Neural cell (in vitro differentiated cells): ENCODE data around the gene SPEG. TPM values are rescaled to one million over a fixed set of nuclear protein-coding genes. Genes with fewer than 3 reads are reported as not detected.
A peak's percentile ranks its signal among the peaks of the same experiment; 100 is the strongest.

Experiments
- H2AFZ ChIP-seq: fragments of 200-600, 300-800 bp; sonication (generic), shearing (Covaris generic); 2 replicates; pipeline ENCODE4 v1.6.0; 2014; ENCODE audit warnings: low read depth, mild to moderate bottlenecking, antibody characterized with exemption, low read length, moderate library complexity
- H3F3A ChIP-seq: fragments of 200-600 bp; shearing (Covaris generic); 2 replicates; pipeline ENCODE4 v1.6.1; 2016; ENCODE audit warnings: mild to moderate bottlenecking, moderate library complexity, mixed read lengths, antibody characterized with exemption, low read length; ENCODE audit not compliant: insufficient read depth, poor library complexity, severe bottlenecking
- H3K27ac ChIP-seq: fragments of 200-600, 300-800 bp; sonication (generic), shearing (Covaris generic); 2 replicates; pipeline ENCODE4 v1.5.1; 2014; ENCODE audit warnings: mild to moderate bottlenecking, low read length, moderate library complexity
- H3K27me3 ChIP-seq: fragments of 300-800, 200-600 bp; sonication (generic), shearing (Covaris generic); 2 replicates; pipeline ENCODE4 v1.6.0; 2014; ENCODE audit warnings: mild to moderate bottlenecking, low read depth, low read length, moderate library complexity; ENCODE audit not compliant: insufficient read depth
- H3K36me3 ChIP-seq: fragments of 300-800, 200-600 bp; sonication (generic), shearing (Covaris generic); 2 replicates; pipeline ENCODE4 v1.5.1; 2014; ENCODE audit warnings: mild to moderate bottlenecking, antibody characterized with exemption, low read length, moderate library complexity; ENCODE audit not compliant: insufficient read depth
- H3K4me2 ChIP-seq: fragments of 300-800, 200-600 bp; sonication (generic), shearing (Covaris generic); 2 replicates; pipeline ENCODE4 v1.6.0; 2014; ENCODE audit warnings: mild to moderate bottlenecking, low read length
- H3K4me3 ChIP-seq: fragments of 300-800, 200-600 bp; sonication (generic), shearing (Covaris generic); 2 replicates; pipeline ENCODE4 v1.5.1; 2014; ENCODE audit warnings: mild to moderate bottlenecking, low read length, moderate library complexity
- H3K79me2 ChIP-seq: fragments of 200-600 bp; shearing (Covaris generic); replicated peaks from 2 replicates; pipeline ENCODE4 v1.6.0; 2014; ENCODE audit warnings: mild to moderate bottlenecking, low read length, moderate library complexity; ENCODE audit not compliant: insufficient read depth
- H3K9ac ChIP-seq: fragments of 300-800, 200-600 bp; sonication (generic), shearing (Covaris generic); 2 replicates; pipeline ENCODE4 v1.6.1; 2016; ENCODE audit warnings: mild to moderate bottlenecking, low read length, mixed read lengths
- H3K9me2 ChIP-seq: fragments of 200-600 bp; shearing (Covaris generic); 2 replicates; pipeline ENCODE4 v1.6.1; 2016; ENCODE audit warnings: mild to moderate bottlenecking, low read length, mixed read lengths; ENCODE audit not compliant: insufficient read depth
- H3K9me3 ChIP-seq: fragments of 200-600, 300-800 bp; sonication (generic), shearing (Covaris generic); 2 replicates; pipeline ENCODE4 v1.6.1; 2016; ENCODE audit warnings: mild to moderate bottlenecking, mixed run types, low read length, moderate library complexity, mixed read lengths
- H4K20me1 ChIP-seq: fragments of 200-600 bp; shearing (Covaris generic); 2 replicates; pipeline ENCODE4 v1.6.1; 2016; ENCODE audit warnings: mild to moderate bottlenecking, mixed run types; ENCODE audit not compliant: insufficient read depth
- CTCF ChIP-seq: fragments of 450-650 bp; IDR thresholded peaks from 2 replicates; pipeline ENCODE4 v1.5.1; 2014; ENCODE audit warnings: antibody characterized with exemption, mild to moderate bottlenecking, moderate library complexity; ENCODE audit not compliant: poor library complexity, severe bottlenecking
- EP300 ChIP-seq: fragments of 450-650 bp; conservative IDR thresholded peaks from 2 replicates; pipeline ENCODE4 v1.6.1; 2014; ENCODE audit warnings: antibody characterized with exemption, mild to moderate bottlenecking, moderate library complexity; ENCODE audit not compliant: poor library complexity, severe bottlenecking
- EZH2 ChIP-seq: fragments of 200-600, 300-800 bp; shearing (Covaris generic), sonication (generic); IDR thresholded peaks from 2 replicates; pipeline ENCODE4 v1.6.1; 2014; ENCODE audit warnings: antibody characterized with exemption, low read length, borderline replicate concordance, mild to moderate bottlenecking; ENCODE audit not compliant: insufficient read depth, poor library complexity, severe bottlenecking
- MXI1 ChIP-seq: fragments of 450-650 bp; conservative IDR thresholded peaks from 2 replicates; pipeline ENCODE4 v1.6.1; 2014; ENCODE audit warnings: antibody characterized with exemption, mild to moderate bottlenecking; ENCODE audit not compliant: poor library complexity, severe bottlenecking
- POLR2AphosphoS5 ChIP-seq: IDR thresholded peaks from 2 replicates; pipeline ENCODE4 v1.6.1; 2012
- RAD21 ChIP-seq: fragments of 450-650 bp; conservative IDR thresholded peaks from 2 replicates; pipeline ENCODE4 v1.6.1; 2014; ENCODE audit warnings: antibody characterized with exemption, mild to moderate bottlenecking, moderate library complexity
- SMC3 ChIP-seq: fragments of 450-650 bp; conservative IDR thresholded peaks from 2 replicates; pipeline ENCODE4 v1.6.1; 2014; ENCODE audit warnings: antibody characterized with exemption, mild to moderate bottlenecking, moderate library complexity; ENCODE audit not compliant: poor library complexity
- TAF1 ChIP-seq: IDR thresholded peaks from 2 replicates; pipeline ENCODE4 v1.6.1; 2012; ENCODE audit warnings: low read depth
- polyA plus RNA-seq: library from polyadenylated mRNA; depleted of rRNA; stranded (reverse); fragments of >200 nt; gene quantifications from 2 replicates; pipeline ENCODE4 v1.2.3, GENCODE V29; 2014
- TF ChIP-seq, protein P1 (sequence below): IDR thresholded peaks from 2 replicates; pipeline ENCODE4 v1.6.1; 2012; ENCODE audit warnings: borderline replicate concordance

SPEG gene
- polyA plus RNA-seq, 1 donor from 2014 or later: 58.3 TPM

DNA sequence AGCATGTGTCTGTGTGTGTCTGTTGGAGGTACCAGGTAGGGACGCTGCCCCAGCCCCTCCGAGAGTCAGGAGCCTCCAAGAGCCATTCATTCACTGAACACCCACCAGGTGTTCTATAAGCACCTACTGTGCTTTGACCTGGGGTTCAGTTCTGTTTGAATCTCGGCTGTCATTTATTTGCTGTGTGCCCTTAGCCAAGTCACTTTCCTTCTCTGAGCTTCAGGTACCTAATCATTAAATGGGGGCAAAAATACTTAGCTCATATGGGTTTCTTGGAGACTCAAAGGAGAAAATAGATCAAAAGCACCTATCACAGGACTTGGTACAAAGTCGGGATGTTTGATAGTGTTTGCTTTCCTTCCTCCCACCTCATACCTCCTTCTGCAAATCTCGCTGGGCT is 92.8 kb downstream of the SPEG start:
- H3K27ac ChIP-seq: no peak overlapping the region
- H3K9me3 ChIP-seq: no peaks in the 10 kb centered on the region
- no peak overlapping the region for H3K9ac ChIP-seq
- no peaks in the 10 kb centered on the region for H3F3A ChIP-seq
- no peaks in the 10 kb centered on the region for H3K79me2 ChIP-seq
- H3K36me3 ChIP-seq: no peaks in the 10 kb centered on the region
- peaks cover 7% of the 10 kb centered on the region for H3K27me3 ChIP-seq
- no peaks in the 10 kb centered on the region for H4K20me1 ChIP-seq
- no peak overlapping the region for H3K4me3 ChIP-seq
- H3K9me2 ChIP-seq: no peaks in the 10 kb centered on the region
- H3K4me2 ChIP-seq: no peak overlapping the region
- no peak for TF ChIP-seq POLR2AphosphoS5
- no peak for TF ChIP-seq EP300
- TF ChIP-seq EZH2: no peak
- TF ChIP-seq, protein P1, sequence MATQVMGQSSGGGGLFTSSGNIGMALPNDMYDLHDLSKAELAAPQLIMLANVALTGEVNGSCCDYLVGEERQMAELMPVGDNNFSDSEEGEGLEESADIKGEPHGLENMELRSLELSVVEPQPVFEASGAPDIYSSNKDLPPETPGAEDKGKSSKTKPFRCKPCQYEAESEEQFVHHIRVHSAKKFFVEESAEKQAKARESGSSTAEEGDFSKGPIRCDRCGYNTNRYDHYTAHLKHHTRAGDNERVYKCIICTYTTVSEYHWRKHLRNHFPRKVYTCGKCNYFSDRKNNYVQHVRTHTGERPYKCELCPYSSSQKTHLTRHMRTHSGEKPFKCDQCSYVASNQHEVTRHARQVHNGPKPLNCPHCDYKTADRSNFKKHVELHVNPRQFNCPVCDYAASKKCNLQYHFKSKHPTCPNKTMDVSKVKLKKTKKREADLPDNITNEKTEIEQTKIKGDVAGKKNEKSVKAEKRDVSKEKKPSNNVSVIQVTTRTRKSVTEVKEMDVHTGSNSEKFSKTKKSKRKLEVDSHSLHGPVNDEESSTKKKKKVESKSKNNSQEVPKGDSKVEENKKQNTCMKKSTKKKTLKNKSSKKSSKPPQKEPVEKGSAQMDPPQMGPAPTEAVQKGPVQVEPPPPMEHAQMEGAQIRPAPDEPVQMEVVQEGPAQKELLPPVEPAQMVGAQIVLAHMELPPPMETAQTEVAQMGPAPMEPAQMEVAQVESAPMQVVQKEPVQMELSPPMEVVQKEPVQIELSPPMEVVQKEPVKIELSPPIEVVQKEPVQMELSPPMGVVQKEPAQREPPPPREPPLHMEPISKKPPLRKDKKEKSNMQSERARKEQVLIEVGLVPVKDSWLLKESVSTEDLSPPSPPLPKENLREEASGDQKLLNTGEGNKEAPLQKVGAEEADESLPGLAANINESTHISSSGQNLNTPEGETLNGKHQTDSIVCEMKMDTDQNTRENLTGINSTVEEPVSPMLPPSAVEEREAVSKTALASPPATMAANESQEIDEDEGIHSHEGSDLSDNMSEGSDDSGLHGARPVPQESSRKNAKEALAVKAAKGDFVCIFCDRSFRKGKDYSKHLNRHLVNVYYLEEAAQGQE: no peak
- no peak for TF ChIP-seq SMC3
- no peak for TF ChIP-seq TAF1
- no peak for TF ChIP-seq CTCF
- no peak for TF ChIP-seq MXI1
- TF ChIP-seq RAD21: no peak
- no peak overlapping the region for H2AFZ ChIP-seq

DNA sequence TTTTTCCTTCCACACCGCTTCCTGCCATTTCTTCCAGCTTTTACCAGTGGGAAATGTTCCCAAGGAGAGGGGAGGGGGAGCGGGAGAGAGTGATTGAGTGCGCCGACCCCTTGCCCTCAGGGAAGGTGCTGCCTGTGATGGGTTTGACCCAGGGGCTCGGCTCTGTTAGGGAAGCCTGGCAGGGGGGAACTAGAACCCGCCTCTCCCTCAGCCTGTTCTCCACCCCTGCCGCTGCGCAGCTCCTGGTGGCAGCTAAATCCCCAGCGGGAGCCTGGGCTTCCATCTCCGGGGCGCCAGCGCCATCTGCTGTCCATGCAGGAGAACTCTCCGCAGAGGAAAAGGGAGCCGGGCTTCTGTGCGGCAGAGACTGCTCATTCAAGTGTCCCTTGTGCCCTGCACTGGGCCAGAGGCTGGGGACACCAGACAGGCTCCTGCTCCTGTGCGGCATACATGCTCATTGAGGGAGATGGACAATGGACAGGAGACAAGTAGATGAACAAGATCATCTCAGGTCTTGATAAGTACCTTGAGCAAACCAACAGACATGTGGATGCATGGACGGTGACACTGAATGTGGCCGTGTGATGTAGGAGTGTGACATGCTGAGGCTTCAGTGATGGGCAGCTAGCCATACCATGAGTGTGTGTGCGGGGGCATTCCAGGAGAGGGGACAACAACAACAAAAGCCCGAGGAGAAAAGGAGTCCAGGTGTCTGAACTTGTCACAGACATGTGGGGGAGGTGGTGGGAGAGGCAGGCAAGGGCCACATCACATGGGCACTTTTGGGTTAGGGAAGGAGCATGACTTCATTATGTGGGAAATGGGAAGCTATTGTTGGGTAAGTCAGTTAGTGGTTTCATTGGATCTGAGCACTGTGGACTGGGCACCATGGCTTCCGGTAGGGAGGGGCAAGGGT is 95.7 kb downstream of the SPEG start:
- Histone ChIP-seq H3F3A (no peaks in the 10 kb centered on the region), H3K9ac (peak overlapping the region; percentile 35), H3K79me2 (no peaks in the 10 kb centered on the region), H3K4me3 (peak overlapping the region; percentile 54), H3K27me3 (peaks cover 7% of the 10 kb centered on the region), H2AFZ (peak overlapping the region; percentile 18), H3K27ac (no peak overlapping the region), H4K20me1 (no peaks in the 10 kb centered on the region), H3K4me2 (no peak overlapping the region), H3K36me3 (no peaks in the 10 kb centered on the region), H3K9me3 (no peaks in the 10 kb centered on the region), H3K9me2 (no peaks in the 10 kb centered on the region)
- peak; percentile 100 for TF ChIP-seq SMC3
- TF ChIP-seq MXI1: peak; percentile 18
- TF ChIP-seq RAD21: peak; percentile 100
- TF ChIP-seq TAF1: no peak
- TF ChIP-seq POLR2AphosphoS5: peak; percentile 11
- TF ChIP-seq EP300: peak; percentile 16
- TF ChIP-seq, protein P1: no peak
- TF ChIP-seq CTCF: peak; percentile 99
- no peak for TF ChIP-seq EZH2
